HepG2 (cell line): Measurements from ENCODE around the gene ZNF217. TPM values are rescaled to one million over a fixed set of nuclear protein-coding genes. Genes with fewer than 3 reads are reported as not detected.

Experiments
- KDM1A ChIP-seq: IDR thresholded peaks from 2 replicates; pipeline ENCODE4 v1.6.1; 2016; ENCODE audit warnings: missing compliant biosample characterization
- MAFG ChIP-seq: sonication (generic); formaldehyde crosslinking; IDR thresholded peaks from 2 replicates; pipeline ENCODE4 v1.5.1; 2020; ENCODE audit warnings: mild to moderate bottlenecking, missing genetic modification reagents
- MATR3 ChIP-seq: sonication (generic); formaldehyde crosslinking; IDR thresholded peaks from 2 replicates; pipeline ENCODE4 v1.4.0; 2020; ENCODE audit warnings: missing genetic modification reagents
- MBD4 ChIP-seq: IDR thresholded peaks from 2 replicates; pipeline ENCODE4 v1.6.1; 2012; ENCODE audit warnings: low read length, inconsistent platforms, borderline replicate concordance
- MIER2 ChIP-seq: IDR thresholded peaks from 2 replicates; pipeline ENCODE4 v1.6.1; 2016; ENCODE audit warnings: missing biosample characterization, missing genetic modification reagents
- NR3C1 ChIP-seq: sonication (generic); formaldehyde crosslinking; IDR thresholded peaks from 2 replicates; pipeline ENCODE4 v1.4.0; 2020; ENCODE audit warnings: missing genetic modification reagents
- SALL1 ChIP-seq: sonication (generic); formaldehyde crosslinking; IDR thresholded peaks from 2 replicates; pipeline ENCODE4 v1.8.0; 2022; ENCODE audit warnings: mild to moderate bottlenecking, missing genetic modification reagents
- THAP11 ChIP-seq: IDR thresholded peaks from 2 replicates; pipeline ENCODE4 v1.6.1; 2016; ENCODE audit warnings: missing biosample characterization, missing genetic modification reagents
- ZBTB20 ChIP-seq: sonication (generic); formaldehyde crosslinking; IDR thresholded peaks from 2 replicates; pipeline ENCODE4 v1.8.1; 2023; ENCODE audit warnings: missing genetic modification reagents, low read depth, mild to moderate bottlenecking, borderline replicate concordance
- ZFX ChIP-seq: sonication (generic); formaldehyde crosslinking; IDR thresholded peaks from 2 replicates; pipeline ENCODE4 v1.4.0; 2020; ENCODE audit warnings: mild to moderate bottlenecking, low read depth, missing genetic modification reagents, moderate library complexity
- ZNF292 ChIP-seq: sonication (generic); formaldehyde crosslinking; IDR thresholded peaks from 2 replicates; pipeline ENCODE4 v1.8.1; 2022; ENCODE audit warnings: mild to moderate bottlenecking, low read depth, missing genetic modification reagents, borderline replicate concordance
- ZSCAN29 ChIP-seq: sonication (generic); formaldehyde crosslinking; conservative IDR thresholded peaks from 2 replicates; pipeline ENCODE4 v1.4.0; 2020; ENCODE audit warnings: mild to moderate bottlenecking, missing genetic modification reagents
- polyA plus RNA-seq, 8 experiments: library from polyadenylated mRNA; depleted of rRNA in 3 of 8; stranded (reverse) in 7 of 8; unstranded in 1 of 8; fragments of >200 nt; fragmentation: Illumina TruSeq in 4 of 8; extraction: Trizol in 4 of 8; gene quantifications; 2 replicates each; pipeline versions ENCODE4 v1.2.1 to v1.2.3, GENCODE V29; 2011 to 2016; ENCODE audit warnings: low read depth in 4 of 8, missing spikeins in 1 of 8, mixed read lengths in 1 of 8; ENCODE audit not compliant: insufficient read depth in 1 of 8
- total RNA-seq, 5 experiments: library from RNA; depleted of rRNA; stranded (reverse); fragments of >200 nt; fragmentation: Illumina TruSeq; extraction: Trizol; gene quantifications; 2 replicates each; pipeline ENCODE4 v1.2.3, GENCODE V29; 2016; ENCODE audit warnings: low read depth in 1 of 5
- TF ChIP-seq, protein P1 (sequence below): sonication (generic); formaldehyde crosslinking; IDR thresholded peaks from 2 replicates; pipeline ENCODE4 v1.8.1; 2023; ENCODE audit warnings: mild to moderate bottlenecking, moderate library complexity, missing genetic modification reagents
- TF ChIP-seq, protein P2 (sequence below): sonication (generic); formaldehyde crosslinking; conservative IDR thresholded peaks from 2 replicates; pipeline ENCODE4 v1.4.0; 2020; ENCODE audit warnings: missing genetic modification reagents
- TF ChIP-seq, protein P3 (sequence below): sonication (generic); formaldehyde crosslinking; IDR thresholded peaks from 2 replicates; pipeline ENCODE4 v1.4.0; 2020; ENCODE audit warnings: mild to moderate bottlenecking, missing genetic modification reagents, borderline replicate concordance
- TF ChIP-seq, protein P4 (sequence below): IDR thresholded peaks from 2 replicates; pipeline ENCODE4 v1.6.1; 2016; ENCODE audit warnings: low read depth, borderline replicate concordance
- TF ChIP-seq, protein P5 (sequence below): sonication (generic); formaldehyde crosslinking; IDR thresholded peaks from 2 replicates; pipeline ENCODE4 v1.5.0; 2020; ENCODE audit warnings: mild to moderate bottlenecking, missing genetic modification reagents, moderate library complexity

ZNF217 gene
- total and polyA plus RNA-seq, 2 of the 13 experiments (the other 11 are each of a cell fraction or from before 2014, with no cell fraction given): 22.3 to 29.8 TPM

DNA sequence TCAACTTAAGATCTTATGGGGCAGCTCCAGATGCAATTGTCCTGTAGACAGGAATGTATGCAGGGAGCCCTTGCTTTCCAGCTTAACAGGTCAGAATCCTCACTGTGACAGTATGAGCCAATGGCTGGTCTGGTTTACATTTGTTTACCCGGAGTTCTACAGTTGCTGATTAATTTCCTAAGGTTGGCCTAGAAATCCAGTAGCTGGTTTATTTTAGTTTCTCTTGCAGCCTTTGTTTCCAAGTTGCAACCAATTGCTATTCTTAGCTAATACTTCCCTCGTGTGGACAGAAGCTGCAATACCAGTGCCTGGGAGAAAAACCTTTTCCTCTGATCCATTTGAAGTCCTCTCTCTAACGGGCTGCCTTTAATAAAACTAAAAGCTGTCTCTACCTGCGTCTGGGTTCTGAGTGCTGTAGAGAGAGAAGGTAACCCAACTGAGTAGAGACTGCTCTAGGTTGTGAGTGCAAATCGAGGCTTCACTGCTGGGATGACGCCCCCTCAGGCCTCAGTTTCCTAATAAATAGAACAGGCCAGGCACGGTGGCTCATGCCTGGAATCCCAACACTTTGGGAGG lies 45.9 kb downstream of the ZNF217 start (continued):
- TF ChIP-seq, protein P1, sequence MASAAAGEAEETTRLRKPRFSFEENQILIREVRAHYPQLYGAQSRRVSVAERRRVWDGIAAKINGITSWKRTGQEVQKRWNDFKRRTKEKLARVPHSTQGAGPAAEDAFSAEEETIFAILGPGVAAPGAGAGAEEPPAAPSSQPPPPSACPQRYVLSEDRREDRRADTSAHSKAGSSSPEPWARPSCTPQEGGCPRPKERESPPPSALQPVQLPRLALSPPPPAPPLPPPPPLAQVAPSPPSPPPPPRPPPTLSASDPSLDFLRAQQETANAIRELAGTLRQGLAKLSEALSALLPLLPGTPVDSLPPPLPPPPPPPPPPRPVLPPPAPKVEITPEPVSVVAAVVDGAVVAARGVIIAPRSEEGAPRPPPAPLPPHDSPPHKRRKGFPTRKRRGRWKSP: no peak
- TF ChIP-seq ZBTB20 (CRISPR knock-in tag) (no peak), ZFX (CRISPR knock-in tag) (peak; percentile 41; the same call in 1 of the 2 replicates), MIER2 (0 out of 2 replicates have a peak, but pooled peaks have one; percentile 36), MAFG (CRISPR knock-in tag) (no peak), ZNF292 (0 out of 2 replicates have a peak, but pooled peaks have one; percentile 42), NR3C1 (CRISPR knock-in tag) (no peak), MBD4 (no peak), MATR3 (CRISPR knock-in tag) (no peak), SALL1 (CRISPR knock-in tag) (0 out of 2 replicates have a peak, but pooled peaks have one; percentile 37), KDM1A (CRISPR knock-in tag) (no peak), THAP11 (CRISPR knock-in tag) (peak; percentile 71), ZSCAN29 (CRISPR knock-in tag) (no peak)
- TF ChIP-seq, protein P2, sequence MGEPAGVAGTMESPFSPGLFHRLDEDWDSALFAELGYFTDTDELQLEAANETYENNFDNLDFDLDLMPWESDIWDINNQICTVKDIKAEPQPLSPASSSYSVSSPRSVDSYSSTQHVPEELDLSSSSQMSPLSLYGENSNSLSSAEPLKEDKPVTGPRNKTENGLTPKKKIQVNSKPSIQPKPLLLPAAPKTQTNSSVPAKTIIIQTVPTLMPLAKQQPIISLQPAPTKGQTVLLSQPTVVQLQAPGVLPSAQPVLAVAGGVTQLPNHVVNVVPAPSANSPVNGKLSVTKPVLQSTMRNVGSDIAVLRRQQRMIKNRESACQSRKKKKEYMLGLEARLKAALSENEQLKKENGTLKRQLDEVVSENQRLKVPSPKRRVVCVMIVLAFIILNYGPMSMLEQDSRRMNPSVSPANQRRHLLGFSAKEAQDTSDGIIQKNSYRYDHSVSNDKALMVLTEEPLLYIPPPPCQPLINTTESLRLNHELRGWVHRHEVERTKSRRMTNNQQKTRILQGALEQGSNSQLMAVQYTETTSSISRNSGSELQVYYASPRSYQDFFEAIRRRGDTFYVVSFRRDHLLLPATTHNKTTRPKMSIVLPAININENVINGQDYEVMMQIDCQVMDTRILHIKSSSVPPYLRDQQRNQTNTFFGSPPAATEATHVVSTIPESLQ (CRISPR knock-in tag): peak; percentile 78; the same call in 1 of the 2 replicates
- TF ChIP-seq, protein P3, sequence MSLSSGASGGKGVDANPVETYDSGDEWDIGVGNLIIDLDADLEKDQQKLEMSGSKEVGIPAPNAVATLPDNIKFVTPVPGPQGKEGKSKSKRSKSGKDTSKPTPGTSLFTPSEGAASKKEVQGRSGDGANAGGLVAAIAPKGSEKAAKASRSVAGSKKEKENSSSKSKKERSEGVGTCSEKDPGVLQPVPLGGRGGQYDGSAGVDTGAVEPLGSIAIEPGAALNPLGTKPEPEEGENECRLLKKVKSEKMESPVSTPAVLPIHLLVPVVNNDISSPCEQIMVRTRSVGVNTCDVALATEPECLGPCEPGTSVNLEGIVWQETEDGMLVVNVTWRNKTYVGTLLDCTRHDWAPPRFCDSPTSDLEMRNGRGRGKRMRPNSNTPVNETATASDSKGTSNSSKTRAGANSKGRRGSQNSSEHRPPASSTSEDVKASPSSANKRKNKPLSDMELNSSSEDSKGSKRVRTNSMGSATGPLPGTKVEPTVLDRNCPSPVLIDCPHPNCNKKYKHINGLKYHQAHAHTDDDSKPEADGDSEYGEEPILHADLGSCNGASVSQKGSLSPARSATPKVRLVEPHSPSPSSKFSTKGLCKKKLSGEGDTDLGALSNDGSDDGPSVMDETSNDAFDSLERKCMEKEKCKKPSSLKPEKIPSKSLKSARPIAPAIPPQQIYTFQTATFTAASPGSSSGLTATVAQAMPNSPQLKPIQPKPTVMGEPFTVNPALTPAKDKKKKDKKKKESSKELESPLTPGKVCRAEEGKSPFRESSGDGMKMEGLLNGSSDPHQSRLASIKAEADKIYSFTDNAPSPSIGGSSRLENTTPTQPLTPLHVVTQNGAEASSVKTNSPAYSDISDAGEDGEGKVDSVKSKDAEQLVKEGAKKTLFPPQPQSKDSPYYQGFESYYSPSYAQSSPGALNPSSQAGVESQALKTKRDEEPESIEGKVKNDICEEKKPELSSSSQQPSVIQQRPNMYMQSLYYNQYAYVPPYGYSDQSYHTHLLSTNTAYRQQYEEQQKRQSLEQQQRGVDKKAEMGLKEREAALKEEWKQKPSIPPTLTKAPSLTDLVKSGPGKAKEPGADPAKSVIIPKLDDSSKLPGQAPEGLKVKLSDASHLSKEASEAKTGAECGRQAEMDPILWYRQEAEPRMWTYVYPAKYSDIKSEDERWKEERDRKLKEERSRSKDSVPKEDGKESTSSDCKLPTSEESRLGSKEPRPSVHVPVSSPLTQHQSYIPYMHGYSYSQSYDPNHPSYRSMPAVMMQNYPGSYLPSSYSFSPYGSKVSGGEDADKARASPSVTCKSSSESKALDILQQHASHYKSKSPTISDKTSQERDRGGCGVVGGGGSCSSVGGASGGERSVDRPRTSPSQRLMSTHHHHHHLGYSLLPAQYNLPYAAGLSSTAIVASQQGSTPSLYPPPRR (CRISPR knock-in tag): no peak
- TF ChIP-seq, protein P4, sequence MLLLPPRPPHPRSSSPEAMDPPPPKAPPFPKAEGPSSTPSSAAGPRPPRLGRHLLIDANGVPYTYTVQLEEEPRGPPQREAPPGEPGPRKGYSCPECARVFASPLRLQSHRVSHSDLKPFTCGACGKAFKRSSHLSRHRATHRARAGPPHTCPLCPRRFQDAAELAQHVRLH (CRISPR knock-in tag): peak; percentile 42; the same call in 1 of the 2 replicates
- TF ChIP-seq, protein P5, sequence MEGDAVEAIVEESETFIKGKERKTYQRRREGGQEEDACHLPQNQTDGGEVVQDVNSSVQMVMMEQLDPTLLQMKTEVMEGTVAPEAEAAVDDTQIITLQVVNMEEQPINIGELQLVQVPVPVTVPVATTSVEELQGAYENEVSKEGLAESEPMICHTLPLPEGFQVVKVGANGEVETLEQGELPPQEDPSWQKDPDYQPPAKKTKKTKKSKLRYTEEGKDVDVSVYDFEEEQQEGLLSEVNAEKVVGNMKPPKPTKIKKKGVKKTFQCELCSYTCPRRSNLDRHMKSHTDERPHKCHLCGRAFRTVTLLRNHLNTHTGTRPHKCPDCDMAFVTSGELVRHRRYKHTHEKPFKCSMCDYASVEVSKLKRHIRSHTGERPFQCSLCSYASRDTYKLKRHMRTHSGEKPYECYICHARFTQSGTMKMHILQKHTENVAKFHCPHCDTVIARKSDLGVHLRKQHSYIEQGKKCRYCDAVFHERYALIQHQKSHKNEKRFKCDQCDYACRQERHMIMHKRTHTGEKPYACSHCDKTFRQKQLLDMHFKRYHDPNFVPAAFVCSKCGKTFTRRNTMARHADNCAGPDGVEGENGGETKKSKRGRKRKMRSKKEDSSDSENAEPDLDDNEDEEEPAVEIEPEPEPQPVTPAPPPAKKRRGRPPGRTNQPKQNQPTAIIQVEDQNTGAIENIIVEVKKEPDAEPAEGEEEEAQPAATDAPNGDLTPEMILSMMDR (CRISPR knock-in tag): peak; percentile 96
